ENCODE data around the gene TSACC.

Gene TSACC

GRCh38 chr1:156393095-156393494, 54.8 kb downstream of the TSACC start:
- DNase-seq (ENCODE audit: low read depth in 1 of 2, low spot score in 1 of 2), result no peak

- no peak for DNase-seq (ENCODE audit: low read depth in 1 of 2, low spot score in 1 of 2)
These were observed 55.8 kb downstream of the TSACC start for GRCh38 chr1:156394082-156394481.

- DNase-seq (ENCODE audit: low read depth in 1 of 2, low spot score in 1 of 2), result no peak
These were observed 56.6 kb downstream of the TSACC start for GRCh38 chr1:156394835-156395461.

Data from stimulated activated CD4-positive, alpha-beta T cell treated with anti-CD3 and anti-CD28 coated beads, Interleukin-15, amount 100 ng/mL, for 1 hour (primary cell).